HEK293T (cell line): ENCODE data around the gene MIPEP.

Experiments
- BHLHE40 ChIP-seq: fragments of 450-650 bp; IDR thresholded peaks from 2 replicates; pipeline ENCODE4 v1.6.1; 2016; ENCODE audit warnings: mild to moderate bottlenecking, moderate library complexity, borderline replicate concordance
- HDGF ChIP-seq: fragments of 450-650 bp; IDR thresholded peaks from 2 replicates; pipeline ENCODE4 v1.6.1; 2017; ENCODE audit warnings: antibody characterized with exemption, borderline replicate concordance
- SP1 ChIP-seq: fragments of 450-650 bp; IDR thresholded peaks from 2 replicates; pipeline ENCODE4 v1.6.1; 2017
- SUZ12 ChIP-seq: fragments of 450-650 bp; IDR thresholded peaks from 2 replicates; pipeline ENCODE4 v1.6.1; 2016; ENCODE audit warnings: mild to moderate bottlenecking

GRCh38 chr13:23824371-23824770 is 64.8 kb downstream of the MIPEP start:
- TF ChIP-seq SP1 (no peak), SUZ12 (no peak), HDGF (no peak), BHLHE40 (no peak)
